Measurements from ENCODE around the gene COP1. TPM values are rescaled to one million over a fixed set of nuclear protein-coding genes. Genes with fewer than 3 reads are reported as not detected.
"Not testable (repeated sequence)": the region's sequence is repeated elsewhere in the genome, so short reads cannot be mapped to it uniquely, and the experiment has no call there.

The COP1 gene
- total and polyA plus RNA-seq, 2 of the 8 experiments (the other 6 are each of a cell fraction or from before 2014, with no cell fraction given), result 26.2 to 44.9 TPM

DNA sequence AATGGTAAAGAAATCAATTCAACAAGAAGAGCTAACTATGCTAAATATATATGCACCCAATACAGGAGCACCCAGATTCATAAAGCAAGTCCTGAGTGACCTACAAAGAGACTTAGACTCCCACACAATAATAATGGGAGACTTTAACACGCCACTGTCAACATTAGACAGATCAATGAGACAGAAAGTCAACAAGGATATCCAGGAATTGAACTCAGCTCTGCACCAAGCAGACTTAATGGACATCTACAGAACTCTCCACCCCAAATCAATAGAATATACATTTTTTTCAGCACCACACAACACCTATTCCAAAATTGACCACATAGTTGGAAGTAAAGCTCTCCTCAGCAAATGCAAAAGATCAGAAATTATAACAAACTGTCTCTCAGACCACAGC, 212.4 kb downstream of the COP1 start:
- H3K4me2 ChIP-seq (ENCODE audit: insufficient read depth in 1 of 2, low read depth in 2 of 2, low read length in 2 of 2); H3K9ac ChIP-seq (replicated peaks in 1 of 4; ENCODE audit: extremely low read depth in 1 of 4, low read depth in 3 of 4, low read length in 3 of 4); H4K20me1 ChIP-seq (replicated peaks in 1 of 2; ENCODE audit: control insufficient read depth in 1 of 2, insufficient read depth in 2 of 2, low read length in 2 of 2); H3K36me3 ChIP-seq (ENCODE audit: control insufficient read depth in 2 of 4, insufficient read depth in 4 of 4, low read length in 3 of 4); H4K8ac ChIP-seq (ENCODE audit: extremely low read depth, insufficient read depth, low read length); H2BK5ac ChIP-seq (ENCODE audit: low read depth, low read length); POLR2A ChIA-PET (ENCODE audit: partially characterized antibody); FAIRE-seq; H4K5ac ChIP-seq (ENCODE audit: insufficient read length, low read depth, low read length); DNase-seq (ENCODE audit: low read depth in 1 of 2, low spot score in 2 of 2); H3K27ac ChIP-seq (ENCODE audit: low read depth, low read length); H3K18ac ChIP-seq (ENCODE audit: extremely low read depth, low read length); H2BK20ac ChIP-seq (ENCODE audit: low read length); H2BK12ac ChIP-seq (ENCODE audit: low read depth, low read length); H2AFZ ChIP-seq (ENCODE audit: low read length); H3K4me1 ChIP-seq (replicated peaks in 1 of 4; ENCODE audit: control insufficient read depth in 3 of 4, insufficient read depth in 4 of 4, low read length in 3 of 4); H3K27me3 ChIP-seq (replicated peaks in 1 of 4; ENCODE audit: control insufficient read depth in 3 of 4, extremely low read depth in 1 of 4, insufficient read depth in 3 of 4, low read length in 3 of 4); H3K4me3 ChIP-seq (ENCODE audit: extremely low read depth in 1 of 4, insufficient read depth in 2 of 4, low read depth in 3 of 4, low read length in 4 of 4); H3K79me1 ChIP-seq (ENCODE audit: low read depth, low read length); H3K9me3 ChIP-seq (ENCODE audit: insufficient read depth in 2 of 2, low read depth in 1 of 2, low read length in 1 of 2); H4K91ac ChIP-seq (replicated peaks; ENCODE audit: insufficient read length, low read length); H3K23ac ChIP-seq (ENCODE audit: insufficient read length); H3K56ac ChIP-seq (replicated peaks; ENCODE audit: insufficient read length, low read depth, low read length); H2AK5ac ChIP-seq (ENCODE audit: low read depth, low read length); H3K23me2 ChIP-seq (ENCODE audit: low read depth, low read length); CTCF ChIA-PET (ENCODE audit: partially characterized antibody); H2BK120ac ChIP-seq (replicated peaks; ENCODE audit: low read depth, low read length); H2BK15ac ChIP-seq (ENCODE audit: low read length); H3K79me2 ChIP-seq (ENCODE audit: control insufficient read depth in 1 of 2, insufficient read depth in 2 of 2, low read length in 2 of 2); H3K14ac ChIP-seq (ENCODE audit: insufficient read length); H3K4ac ChIP-seq (replicated peaks; ENCODE audit: insufficient read length, low read depth, low read length): not testable (repeated sequence)
- WGBS, 2 experiments (ENCODE audit: extremely low coverage in 1 of 2, insufficient coverage in 1 of 2, insufficient read length in 1 of 2, insufficient replicate concordance in 2 of 2, low coverage in 1 of 2, low lambda C conversion rate in 2 of 2, missing lambda C conversion rate in 1 of 2), result 88% methylated on average over 1 of the region's 1 CpG; no CpG with 5 or more reads in 1 of the 2 experiments

DNA sequence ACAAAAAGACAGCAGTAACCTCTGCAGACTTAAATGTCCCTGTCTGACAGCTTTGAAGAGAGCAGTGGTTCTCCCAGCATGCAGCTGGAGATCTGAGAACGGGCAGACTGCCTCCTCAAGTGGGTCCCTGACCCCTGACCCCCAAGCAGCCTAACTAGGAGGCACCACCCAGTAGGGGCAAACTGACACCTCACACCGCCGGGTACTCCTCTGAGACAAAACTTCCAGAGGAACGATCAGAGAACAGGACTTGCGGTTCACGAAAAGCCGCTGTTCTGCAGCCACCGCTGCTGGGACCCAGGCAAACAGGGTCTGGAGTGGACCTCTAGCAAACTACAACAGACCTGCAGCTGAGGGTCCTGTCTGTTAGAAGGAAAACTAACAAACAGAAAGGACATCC, 214.3 kb downstream of the COP1 start:
- DNase-seq (ENCODE audit: low read depth in 1 of 2, low spot score in 2 of 2); H3K36me3 ChIP-seq (ENCODE audit: control insufficient read depth in 2 of 4, insufficient read depth in 4 of 4, low read length in 3 of 4); H3K18ac ChIP-seq (ENCODE audit: extremely low read depth, low read length); CTCF ChIA-PET (ENCODE audit: partially characterized antibody); H2BK15ac ChIP-seq (ENCODE audit: low read length); H2AFZ ChIP-seq (ENCODE audit: low read length); H3K79me1 ChIP-seq (ENCODE audit: low read depth, low read length); H3K9ac ChIP-seq (replicated peaks in 1 of 4; ENCODE audit: extremely low read depth in 1 of 4, low read depth in 3 of 4, low read length in 3 of 4); H3K56ac ChIP-seq (replicated peaks; ENCODE audit: insufficient read length, low read depth, low read length); H3K23ac ChIP-seq (ENCODE audit: insufficient read length); H4K91ac ChIP-seq (replicated peaks; ENCODE audit: insufficient read length, low read length); H2BK12ac ChIP-seq (ENCODE audit: low read depth, low read length); H2BK20ac ChIP-seq (ENCODE audit: low read length); H4K8ac ChIP-seq (ENCODE audit: extremely low read depth, insufficient read depth, low read length); H3K4ac ChIP-seq (replicated peaks; ENCODE audit: insufficient read length, low read depth, low read length); H3K27ac ChIP-seq (ENCODE audit: low read depth, low read length); POLR2A ChIA-PET (ENCODE audit: partially characterized antibody); H2AK5ac ChIP-seq (ENCODE audit: low read depth, low read length); FAIRE-seq; H3K4me3 ChIP-seq (ENCODE audit: extremely low read depth in 1 of 4, insufficient read depth in 2 of 4, low read depth in 3 of 4, low read length in 4 of 4); H2BK5ac ChIP-seq (ENCODE audit: low read depth, low read length); H4K5ac ChIP-seq (ENCODE audit: insufficient read length, low read depth, low read length); H4K20me1 ChIP-seq (replicated peaks in 1 of 2; ENCODE audit: control insufficient read depth in 1 of 2, insufficient read depth in 2 of 2, low read length in 2 of 2); H2BK120ac ChIP-seq (replicated peaks; ENCODE audit: low read depth, low read length); H3K79me2 ChIP-seq (ENCODE audit: control insufficient read depth in 1 of 2, insufficient read depth in 2 of 2, low read length in 2 of 2); H3K23me2 ChIP-seq (ENCODE audit: low read depth, low read length); H3K4me1 ChIP-seq (replicated peaks in 1 of 4; ENCODE audit: control insufficient read depth in 3 of 4, insufficient read depth in 4 of 4, low read length in 3 of 4); H3K27me3 ChIP-seq (replicated peaks in 1 of 4; ENCODE audit: control insufficient read depth in 3 of 4, extremely low read depth in 1 of 4, insufficient read depth in 3 of 4, low read length in 3 of 4); H3K9me3 ChIP-seq (ENCODE audit: insufficient read depth in 2 of 2, low read depth in 1 of 2, low read length in 1 of 2); H3K14ac ChIP-seq (ENCODE audit: insufficient read length); H3K4me2 ChIP-seq (ENCODE audit: insufficient read depth in 1 of 2, low read depth in 2 of 2, low read length in 2 of 2): not testable (repeated sequence)
- WGBS, 2 experiments (ENCODE audit: extremely low coverage in 1 of 2, insufficient coverage in 1 of 2, insufficient read length in 1 of 2, insufficient replicate concordance in 2 of 2, low coverage in 1 of 2, low lambda C conversion rate in 2 of 2, missing lambda C conversion rate in 1 of 2), result 92% methylated on average over 8 of the region's 8 CpGs; no CpG with 5 or more reads in 1 of the 2 experiments
